GM21381 (cell line): ENCODE results near the gene LRRC63.
"Not testable (repeated sequence)": the region's sequence is repeated elsewhere in the genome, so short reads cannot be mapped to it uniquely, and the experiment has no call there.

ENCODE experiments used
- ATAC-seq: cut with Tn5 transposase; IDR thresholded peaks from one replicate; pipeline ENCODE4 v1.9.1; 2021; ENCODE audit warnings: mild to moderate bottlenecking, moderate library complexity; ENCODE audit not compliant: unreplicated experiment

Gene LRRC63

DNA sequence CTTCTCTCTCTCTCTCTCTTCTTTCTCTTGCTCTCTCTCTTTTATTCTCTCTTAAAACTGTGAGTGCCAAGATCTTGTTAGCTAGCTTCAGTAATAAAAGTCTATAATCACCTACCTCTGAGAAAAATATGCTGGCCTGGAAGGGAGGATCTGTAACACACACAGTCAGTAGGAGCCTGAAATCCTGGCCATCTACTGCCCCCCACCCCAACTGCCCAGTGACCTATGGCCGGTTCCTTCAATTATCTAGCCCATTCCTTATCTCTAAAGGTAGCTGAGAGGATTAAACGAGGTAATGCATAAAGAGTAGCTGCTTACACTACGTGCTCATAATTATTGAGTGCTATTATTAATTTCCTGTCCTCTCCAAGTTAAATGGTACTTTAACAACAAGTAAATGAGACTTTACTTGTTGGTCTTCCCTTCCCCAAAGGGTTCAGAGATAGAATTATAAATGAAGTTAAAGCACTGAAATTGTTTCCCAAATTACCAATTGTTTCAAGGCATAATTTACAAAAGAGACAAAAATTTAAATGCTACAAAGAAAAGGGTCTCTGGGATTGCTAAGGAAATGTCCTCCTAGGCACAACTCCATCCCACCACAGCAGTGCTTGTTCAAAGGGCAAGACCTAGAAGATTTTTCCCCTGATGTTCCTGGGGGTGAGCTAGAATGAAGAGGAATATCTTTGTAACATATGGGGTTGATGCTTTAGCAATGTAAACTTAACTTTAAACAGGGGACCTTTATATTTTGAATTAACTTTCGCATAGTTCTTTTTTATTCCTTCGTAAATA is 31.6 kb upstream of the LRRC63 start:
- no peak for ATAC-seq

DNA sequence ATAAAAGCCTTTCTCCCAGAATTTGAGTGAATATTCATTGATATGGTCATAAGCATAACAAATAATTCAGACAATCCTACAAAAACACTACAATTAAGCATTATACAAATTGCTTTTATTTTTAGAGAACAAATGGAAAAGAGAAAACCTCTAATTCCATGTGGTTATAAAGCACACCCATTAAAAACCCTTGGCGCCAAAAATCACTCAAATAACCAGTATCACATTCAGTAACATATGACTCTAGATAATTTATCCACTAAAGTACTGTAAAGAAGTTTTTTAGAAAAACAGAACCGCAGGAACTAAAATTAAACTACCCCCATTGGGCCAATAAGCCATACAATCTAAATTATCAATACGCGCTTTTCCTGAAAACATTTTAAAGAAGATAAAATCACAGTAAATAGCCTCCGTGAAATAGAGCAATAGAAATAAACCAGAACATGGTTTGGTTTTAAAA is 30.3 kb upstream of the LRRC63 start:
- ATAC-seq: no peak

DNA sequence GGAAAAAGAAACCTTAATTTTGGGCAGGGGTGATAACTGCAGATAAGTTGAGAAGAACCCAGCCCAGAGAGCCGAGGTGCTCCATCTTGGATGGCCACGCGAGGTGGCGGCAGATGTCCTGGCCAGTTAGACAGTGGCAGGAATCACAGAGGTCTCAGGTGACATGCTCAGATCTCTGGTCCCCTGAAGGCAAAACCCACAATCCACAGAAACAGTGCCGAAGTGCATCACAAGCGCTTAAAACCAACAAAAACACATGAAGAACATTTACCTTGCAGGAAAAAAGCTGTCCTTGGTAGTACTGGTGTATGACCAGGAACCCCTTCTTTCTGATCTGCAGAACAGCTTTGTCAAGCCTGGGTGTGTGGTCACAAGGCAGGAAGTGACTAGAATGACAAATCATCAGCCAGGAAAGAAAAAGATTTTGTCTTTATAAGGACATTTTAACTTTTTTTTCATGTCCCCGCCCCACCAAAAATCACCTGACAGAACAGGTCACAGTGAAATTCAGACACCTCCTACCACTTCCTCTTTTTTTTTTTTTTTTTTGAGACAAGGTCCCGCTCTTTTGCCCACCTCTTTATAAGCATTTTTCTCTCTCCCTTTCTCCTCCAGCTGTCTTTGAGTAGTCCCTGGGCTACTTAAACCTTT is 29.8 kb upstream of the LRRC63 start, which contains the start of gene LCP1:
TSS of gene LCP1 (minus strand) at position 338 of the 651 bp plus-strand sequence. CDS start 22,515 bp downstream, outside the sequence.
- ATAC-seq: peak; percentile 63

DNA sequence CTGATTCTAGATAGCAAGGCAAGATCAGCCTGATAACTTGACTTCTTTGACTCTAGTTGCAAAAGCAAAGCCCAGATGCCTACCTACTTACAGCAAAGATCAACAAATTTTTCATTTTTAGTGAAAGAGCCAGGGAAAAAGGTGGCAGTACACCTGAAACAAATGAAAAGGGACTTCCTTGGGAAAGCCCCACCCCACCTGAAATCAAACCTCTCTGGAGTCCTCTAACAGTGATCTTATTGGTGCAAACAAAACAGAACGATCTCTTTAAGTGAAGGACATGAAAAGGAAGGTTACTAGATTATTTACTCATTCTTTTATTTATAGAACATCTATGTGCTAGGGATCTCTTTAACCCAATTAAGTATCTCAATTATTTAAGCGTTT is 29.2 kb upstream of the LRRC63 start:
- peak; percentile 5 for ATAC-seq

DNA sequence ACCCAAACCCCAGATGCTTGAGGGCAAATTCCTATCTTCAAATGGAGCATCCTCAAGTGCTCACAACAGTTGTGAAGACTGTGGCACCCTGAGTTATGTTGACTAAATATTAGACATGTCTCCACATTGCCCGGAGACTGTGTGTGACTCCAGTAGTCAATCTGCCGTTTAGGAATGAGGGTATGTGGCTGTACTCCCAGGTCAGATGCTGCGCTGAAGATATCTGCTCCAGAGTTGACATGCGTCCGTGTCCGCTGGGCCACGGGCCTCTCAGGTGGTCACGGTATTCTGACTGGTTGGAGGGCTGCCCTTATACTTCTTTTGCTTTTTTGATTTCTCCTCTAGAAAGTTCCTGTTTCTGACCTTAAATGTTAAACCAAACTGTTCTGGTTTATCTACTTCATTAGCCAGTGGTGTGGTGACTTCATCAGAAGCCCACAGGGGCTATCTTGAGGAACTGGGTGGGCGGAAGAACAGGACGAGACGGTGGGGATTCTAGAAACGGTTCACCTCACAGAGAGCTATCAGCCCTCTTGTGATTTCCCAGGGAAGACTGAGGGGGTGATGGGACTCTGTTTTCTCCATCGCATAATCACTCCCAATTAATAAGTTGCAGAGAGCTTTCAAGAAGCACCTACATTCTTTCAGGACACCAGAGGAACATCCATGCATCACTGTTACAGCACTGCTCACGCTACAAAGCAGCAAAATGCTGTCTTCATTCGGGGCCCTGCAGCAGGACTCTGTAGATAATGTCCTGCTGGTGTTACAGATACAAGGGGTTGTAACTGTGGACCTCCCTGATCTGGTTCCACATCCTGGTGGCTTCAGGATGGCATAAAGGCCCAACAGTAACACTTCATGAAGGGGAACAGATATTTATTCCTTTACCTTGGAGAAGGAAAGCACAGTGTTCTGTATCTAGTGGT is 28.4 kb upstream of the LRRC63 start:
- ATAC-seq: no peak

DNA sequence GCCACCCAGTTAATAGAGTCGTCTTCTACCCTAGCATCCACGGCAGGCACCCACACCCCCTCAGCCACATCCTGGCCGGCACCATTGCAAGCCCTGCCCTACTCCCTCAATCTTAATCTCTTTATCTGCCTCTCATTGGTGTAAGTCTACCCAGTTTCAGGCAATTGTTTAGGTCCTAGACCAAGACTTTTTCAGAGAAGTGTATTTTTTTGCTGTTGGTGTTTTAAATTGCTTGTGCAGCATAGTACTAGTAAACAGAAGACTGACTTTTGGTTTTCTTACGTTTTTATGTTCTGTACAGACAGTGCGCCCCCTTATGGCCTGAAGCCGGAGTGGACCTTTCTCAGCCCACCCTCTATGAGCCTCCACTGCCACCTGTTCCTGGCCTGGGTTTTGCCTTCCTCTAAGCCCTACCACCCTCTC is 27.4 kb upstream of the LRRC63 start:
- peak; percentile 38 for ATAC-seq

DNA sequence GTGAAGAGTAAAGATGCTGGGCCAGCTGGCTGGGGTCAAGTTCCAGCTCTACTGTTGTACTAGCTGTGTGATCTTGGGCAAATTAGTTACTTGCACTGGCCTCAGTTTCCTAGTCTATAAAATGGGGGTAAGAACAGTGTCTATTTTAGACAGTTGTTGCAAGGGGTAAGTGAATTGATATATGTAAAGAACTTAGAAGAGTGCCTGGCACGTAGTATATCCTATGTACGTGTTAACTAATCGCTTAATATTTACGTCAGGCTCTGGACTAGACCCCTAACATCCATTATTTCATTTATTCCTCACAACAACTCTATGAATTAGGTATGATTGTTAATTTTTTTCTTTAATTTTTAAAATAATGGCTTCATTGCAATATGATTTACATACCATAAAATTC is 26.1 kb upstream of the LRRC63 start:
- ATAC-seq: no peak

DNA sequence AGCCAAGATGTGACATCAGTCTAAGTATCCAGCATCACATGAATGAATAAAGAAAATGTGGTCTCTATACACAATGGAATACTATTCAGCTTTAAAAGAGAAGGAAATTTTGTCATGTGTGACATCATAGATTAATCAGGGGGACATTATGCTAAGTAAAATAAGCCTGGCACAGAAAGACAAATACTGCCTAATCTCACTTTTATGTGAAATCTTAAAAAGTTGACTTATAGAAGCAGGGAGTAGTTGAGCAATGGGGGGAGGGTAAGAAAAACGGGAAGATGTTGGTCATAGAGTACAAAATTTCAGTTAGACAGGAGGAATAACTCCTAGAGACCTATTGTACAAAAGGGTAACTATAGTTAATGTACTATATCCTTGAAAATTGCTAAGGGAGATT is 19.3 kb upstream of the LRRC63 start:
- no peak for ATAC-seq

DNA sequence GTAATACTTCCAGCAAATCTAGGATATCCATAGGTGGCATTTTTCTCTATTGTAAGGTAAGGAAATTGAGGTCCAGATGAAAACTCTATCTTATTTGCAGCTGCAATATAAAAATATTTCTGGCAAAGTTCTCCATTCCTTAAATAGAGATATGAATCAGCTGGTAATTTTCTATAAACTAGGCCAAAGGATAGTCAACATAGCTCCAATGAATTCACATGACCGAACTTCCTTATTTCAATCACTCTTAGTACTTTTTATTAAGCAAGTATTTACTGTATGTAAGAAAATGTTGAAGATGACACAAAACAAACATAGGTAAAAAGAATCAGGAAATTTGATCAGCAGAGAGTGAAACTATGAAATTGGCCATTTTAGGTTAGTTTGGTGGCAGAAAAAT is 16.7 kb upstream of the LRRC63 start:
- no peak for ATAC-seq

DNA sequence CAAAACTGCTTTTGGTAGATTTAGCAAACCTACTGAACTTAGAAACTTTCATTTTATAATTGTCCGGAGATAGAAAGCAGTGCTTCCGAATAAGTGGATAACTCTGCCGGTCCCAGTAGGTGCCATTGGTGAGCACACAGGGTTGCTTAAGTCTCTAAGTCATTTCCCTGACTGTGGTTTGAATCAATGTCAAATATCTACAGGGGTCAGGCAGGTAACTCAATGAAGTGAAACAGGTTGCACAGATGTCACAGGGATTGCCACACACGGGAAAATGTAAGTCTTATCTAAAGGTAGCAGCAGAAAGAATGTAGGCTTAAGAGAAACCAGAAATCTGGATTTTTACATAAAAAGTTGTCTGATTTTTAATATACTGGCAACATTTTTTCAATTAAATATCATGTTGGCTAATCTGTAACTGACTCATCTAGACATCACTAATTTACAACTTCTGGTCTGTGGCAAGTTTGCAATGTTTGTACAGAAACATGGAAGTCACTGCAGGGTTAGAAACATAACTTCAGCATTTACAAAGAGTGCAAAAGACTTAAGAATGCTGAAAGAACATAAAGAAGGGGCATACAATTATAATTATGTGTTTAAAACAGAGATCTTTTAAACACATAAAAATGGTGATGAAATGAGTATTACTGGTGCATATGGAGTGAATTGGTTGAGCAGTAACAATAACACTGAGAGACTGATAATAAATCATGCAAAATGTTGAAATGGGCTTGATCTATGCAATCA is 14.3 kb upstream of the LRRC63 start:
- no peak for ATAC-seq

DNA sequence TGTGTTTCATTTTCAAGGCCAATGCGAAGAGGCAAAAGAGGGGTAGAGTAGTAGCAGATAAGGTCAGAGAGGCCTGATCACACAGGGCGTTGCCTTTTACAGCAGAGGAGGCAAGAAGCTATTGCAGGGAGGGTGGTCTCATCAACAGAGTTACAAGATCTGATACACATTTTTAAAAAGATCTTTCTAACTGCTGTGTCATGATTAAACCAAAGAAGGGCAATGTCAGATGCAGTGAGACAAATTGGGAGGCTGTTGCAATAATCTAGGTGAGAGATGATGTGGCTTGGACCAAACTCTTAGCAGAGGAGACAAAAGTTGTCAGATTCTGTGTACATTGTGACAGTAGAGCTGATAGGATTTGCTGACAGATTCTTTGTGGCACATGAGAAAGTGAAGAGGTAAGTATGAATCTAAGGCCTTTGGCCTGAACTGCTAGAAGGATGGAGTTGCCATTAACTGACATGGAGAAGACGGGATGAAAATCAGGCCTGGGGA is 13.0 kb upstream of the LRRC63 start:
- ATAC-seq: no peak

DNA sequence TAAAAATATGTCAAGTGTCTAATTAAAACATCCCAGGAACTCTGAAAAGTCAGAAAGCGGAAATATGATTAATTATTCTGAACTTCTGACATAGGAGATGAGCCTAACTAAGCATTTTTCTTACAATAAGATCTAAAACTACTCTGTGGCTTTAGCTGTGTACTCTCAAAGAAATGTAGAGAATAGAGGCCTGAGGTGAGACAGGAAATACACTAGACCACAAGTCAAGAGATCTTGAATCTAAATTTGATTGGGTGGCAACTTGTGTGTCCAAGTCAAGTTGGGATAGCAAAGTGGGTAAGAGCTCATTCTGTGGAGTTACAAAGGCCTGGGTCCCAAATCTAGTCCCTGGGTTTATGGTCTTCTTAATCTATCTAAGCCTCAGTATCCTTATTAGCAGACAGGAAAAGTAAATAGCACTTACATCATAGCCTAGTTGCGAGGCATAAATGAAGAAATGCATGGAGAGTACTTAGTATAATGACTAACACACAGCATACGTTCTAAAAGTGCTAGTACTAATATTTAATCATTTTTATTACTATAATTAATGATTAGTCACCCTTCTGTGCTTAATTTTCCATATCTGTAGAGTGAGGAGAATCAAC is 9.4 kb upstream of the LRRC63 start:
- ATAC-seq: no peak

DNA sequence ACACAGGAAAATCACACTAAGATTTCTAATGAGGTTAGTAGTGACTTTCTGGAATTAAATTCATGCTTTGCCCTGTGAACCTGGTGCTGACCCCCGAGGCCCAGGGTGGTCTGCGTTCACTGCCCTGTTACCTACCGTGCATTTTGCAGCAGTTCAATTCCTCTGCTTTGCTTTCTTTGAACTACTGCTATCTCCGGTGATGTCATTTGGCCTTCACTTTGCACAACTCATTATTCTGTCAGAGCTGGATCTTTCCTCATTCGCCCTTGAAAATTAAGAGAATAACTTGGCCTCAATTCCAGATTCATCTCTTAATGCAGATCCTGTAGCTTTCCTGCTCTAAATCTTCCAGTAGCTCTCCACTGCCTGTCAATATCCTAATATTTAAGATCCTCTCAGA is 8.8 kb upstream of the LRRC63 start:
- no peak for ATAC-seq

DNA sequence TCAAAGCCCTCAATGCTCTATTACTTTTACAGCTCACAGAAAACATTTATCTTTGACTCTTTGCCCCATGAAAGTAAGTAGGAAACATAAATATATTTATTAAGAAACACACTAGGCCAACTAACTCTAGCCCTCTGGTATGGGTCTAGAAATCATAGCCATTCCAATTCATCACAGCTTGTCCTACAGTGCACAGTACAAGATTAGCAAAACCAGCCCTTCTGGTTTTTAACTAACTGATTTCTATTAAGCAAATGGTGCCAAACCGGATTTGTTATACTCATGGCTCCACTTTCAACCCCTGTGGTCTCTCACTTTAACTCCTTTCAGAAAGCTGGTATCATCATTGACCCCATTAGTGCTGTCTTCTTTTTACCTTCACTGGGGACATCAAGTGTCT is 5.6 kb upstream of the LRRC63 start:
- ATAC-seq: no peak

DNA sequence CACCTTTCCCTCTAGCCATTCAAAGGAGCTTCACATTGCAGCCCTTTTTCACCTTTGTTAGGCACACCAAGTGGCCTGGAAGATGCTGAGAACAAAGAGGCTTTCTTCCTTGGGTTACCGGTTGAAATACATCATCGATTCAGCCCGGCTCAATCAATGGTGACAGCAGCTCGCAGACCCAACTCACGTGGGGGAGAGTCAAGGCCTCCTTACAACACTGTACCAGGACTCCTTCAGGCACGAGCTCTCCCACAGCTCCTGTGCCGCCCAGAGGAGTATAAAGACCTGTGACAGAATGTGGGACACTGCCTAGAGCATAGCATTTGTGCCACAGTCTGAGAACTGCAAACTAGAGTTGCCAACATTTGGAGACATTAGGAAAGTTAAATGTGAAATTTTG is 3.9 kb upstream of the LRRC63 start:
- no peak for ATAC-seq

DNA sequence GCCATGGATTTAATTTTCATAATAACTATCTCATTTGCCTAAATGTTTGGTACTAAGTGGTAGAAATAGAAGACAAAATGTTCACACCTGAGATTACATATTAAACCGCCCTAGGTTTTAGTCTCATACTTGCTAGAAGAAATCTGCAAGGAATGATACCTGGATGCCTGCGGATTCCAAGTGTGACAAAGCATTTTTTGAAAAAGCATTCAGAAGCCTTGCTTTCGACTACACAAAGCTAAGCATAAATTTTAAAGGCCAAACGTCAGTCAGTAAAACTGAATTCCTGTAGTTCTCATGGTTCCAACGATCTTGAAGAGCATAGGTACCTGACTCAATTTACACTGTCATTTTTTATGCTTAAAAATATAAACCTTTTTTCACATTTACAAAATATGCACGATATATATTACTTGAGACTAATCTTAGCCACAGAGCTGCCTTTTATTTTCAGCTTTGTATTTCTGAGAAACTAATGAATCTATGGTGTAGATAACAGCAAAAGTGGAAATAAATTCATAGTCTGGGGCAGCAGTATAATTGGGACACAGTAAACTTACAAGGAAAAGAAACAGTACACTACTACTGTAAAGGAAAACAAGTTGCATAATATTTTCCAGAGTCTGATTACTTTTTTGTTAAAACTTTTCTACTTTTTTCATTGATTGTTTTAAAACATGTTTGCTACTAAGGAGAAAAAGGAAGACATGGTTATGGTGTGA is 1.2 kb upstream of the LRRC63 start:
- no peak for ATAC-seq

DNA sequence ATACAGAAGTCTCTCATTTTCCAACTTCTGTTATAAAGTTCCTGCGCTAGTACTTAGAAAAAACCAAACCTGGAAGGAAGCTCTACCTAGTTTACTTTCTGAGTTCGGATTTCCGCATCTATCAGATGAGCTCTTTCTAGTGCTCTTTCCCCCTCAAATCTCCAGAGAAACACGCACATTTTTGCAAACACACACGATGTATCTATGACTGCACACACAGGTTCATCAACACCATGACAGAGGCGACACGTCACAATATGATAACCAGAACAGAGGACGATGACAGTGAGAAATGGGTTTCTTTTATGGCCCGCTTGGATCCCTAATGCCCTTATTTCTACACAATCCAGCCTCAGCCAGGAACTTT is 629 bp upstream of the LRRC63 start:
- ATAC-seq: peak; percentile 19

DNA sequence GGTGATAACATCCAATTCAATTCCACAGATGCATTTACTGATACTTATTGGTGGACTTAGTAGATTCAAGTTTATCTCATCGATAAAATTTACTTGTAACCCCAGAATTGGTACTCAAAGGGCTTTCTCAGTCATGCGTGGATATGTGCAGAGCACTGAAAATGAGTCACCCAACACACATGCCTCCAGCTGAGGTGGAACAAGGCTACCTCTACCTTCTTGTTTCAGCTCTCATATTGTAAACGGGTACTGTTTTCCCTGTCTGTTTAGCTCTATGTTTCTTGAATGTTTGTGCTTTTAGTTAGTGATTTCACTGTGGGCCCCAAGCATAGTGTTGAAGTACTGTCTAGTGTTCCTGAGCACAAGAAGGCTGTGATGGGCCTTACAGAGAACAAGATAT is 1.5 kb downstream of the LRRC63 start:
- no peak for ATAC-seq

DNA sequence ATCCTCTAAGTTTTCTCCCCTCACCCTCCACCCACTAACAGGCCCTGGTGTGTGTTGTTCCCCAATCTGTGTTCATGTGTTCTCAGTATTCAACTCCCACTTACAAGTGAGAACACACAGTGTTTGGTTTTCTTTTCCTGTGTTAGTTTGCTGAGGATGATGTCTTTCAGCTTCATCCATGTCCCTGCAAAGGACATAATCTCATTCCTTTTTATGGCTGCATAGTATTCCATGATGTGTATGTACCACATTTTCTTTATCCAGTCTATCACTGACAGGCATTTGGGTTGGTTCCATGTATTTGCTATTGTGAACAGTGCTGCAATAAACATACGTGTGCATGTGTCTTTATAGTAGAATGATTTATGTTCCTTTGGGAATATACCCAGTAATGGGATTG is 3.0 kb downstream of the LRRC63 start:
- ATAC-seq: not testable (repeated sequence)
